Left renal cortex interstitium (tissue), 4 donors: ENCODE data around the gene SUMO3. TPM values are rescaled to one million over a fixed set of nuclear protein-coding genes. Genes with fewer than 3 reads are reported as not detected.

Experiments
- DNase-seq, 4 donors: peaks; one replicate each; pipeline ENCODE4 v3.0.0-alpha.2; 2013; ENCODE audit warnings: low read depth in 4 of 4, low spot score in 2 of 4, missing footprints in 1 of 4
- polyA plus RNA-seq, 4 donors: library from polyadenylated mRNA; unstranded; fragments of 120-200 nt; gene quantifications; one replicate each; pipeline ENCODE4 v1.2.1, GENCODE V29; 2013; ENCODE audit not compliant: insufficient read length in 4 of 4

SUMO3 gene
- polyA plus RNA-seq, 4 donors: 99.6 to 121 (median 113) TPM

- no peak for DNase-seq
These were observed 55.4 kb downstream of the SUMO3 start for GRCh38 chr21:44762221-44763049.

GRCh38 chr21:44761747-44762208 is 56.1 kb downstream of the SUMO3 start:
- DNase-seq: no peak

- DNase-seq: no peak
These were observed 56.7 kb downstream of the SUMO3 start for GRCh38 chr21:44761011-44761729.

- no peak for DNase-seq
These were observed 57.5 kb downstream of the SUMO3 start for GRCh38 chr21:44760376-44760775.

GRCh38 chr21:44759628-44760285 is 58.1 kb downstream of the SUMO3 start:
- DNase-seq: no peak

- DNase-seq: no peak
These were observed 58.9 kb downstream of the SUMO3 start for GRCh38 chr21:44758781-44759627.

- no peak for DNase-seq
These were observed 59.7 kb downstream of the SUMO3 start for GRCh38 chr21:44758141-44758561.

GRCh38 chr21:44757731-44758130 is 60.1 kb downstream of the SUMO3 start:
- no peak for DNase-seq

- DNase-seq: no peak
These were observed 61.3 kb downstream of the SUMO3 start for GRCh38 chr21:44756423-44757185.

Other genes starting within 250 kb of the SUMO3 start
- gene KRTAP10-4, start 244.3 kb downstream of the SUMO3 start, polyA plus RNA-seq: not detected
- not detected for gene KRTAP10-5, start 237.5 kb downstream of the SUMO3 start, polyA plus RNA-seq
- gene KRTAP10-6, start 225.6 kb downstream of the SUMO3 start, polyA plus RNA-seq: not detected
- not detected for gene KRTAP10-7, start 217.5 kb downstream of the SUMO3 start, polyA plus RNA-seq
- gene KRTAP10-8, start 206.0 kb downstream of the SUMO3 start, polyA plus RNA-seq: not detected
- not detected for gene KRTAP10-9, start 191.0 kb downstream of the SUMO3 start, polyA plus RNA-seq
- not detected for gene KRTAP10-10, start 180.7 kb downstream of the SUMO3 start, polyA plus RNA-seq
- gene KRTAP10-11, start 171.6 kb downstream of the SUMO3 start, polyA plus RNA-seq: not detected
- not detected for gene KRTAP12-4, start 163.4 kb downstream of the SUMO3 start, polyA plus RNA-seq
- not detected for gene KRTAP12-3, start 160.1 kb downstream of the SUMO3 start, polyA plus RNA-seq
- not detected for gene KRTAP12-2, start 151.1 kb downstream of the SUMO3 start, polyA plus RNA-seq
- gene KRTAP12-1, start 135.9 kb downstream of the SUMO3 start, polyA plus RNA-seq: not detected
- gene KRTAP10-12, start 120.9 kb downstream of the SUMO3 start, polyA plus RNA-seq: not detected
- 1 to 10 TPM in 2 of 4 donors, under 1 TPM in 2; 0.55 to 1.1 (median 0.80) TPM for gene TSPEAR, start 106.5 kb downstream of the SUMO3 start, polyA plus RNA-seq
- gene UBE2G2, start 16.2 kb downstream of the SUMO3 start, polyA plus RNA-seq: 100 to 1,000 TPM in 2 of 4 donors, 10 to 100 TPM in 2; 66.0 to 141 (median 107) TPM
- gene PTTG1IP, start 55.6 kb upstream of the SUMO3 start, polyA plus RNA-seq: 100 to 1,000 TPM; 260 to 303 (median 301) TPM
- 10 to 100 TPM in 3 of 4 donors, 1 to 10 TPM in 1; 9.2 to 21.6 (median 12.1) TPM for gene ITGB2, start 102.8 kb upstream of the SUMO3 start, polyA plus RNA-seq
- gene SLX9, start 122.0 kb upstream of the SUMO3 start, polyA plus RNA-seq: 10 to 100 TPM; 14.4 to 28.3 (median 22.8) TPM